GM06990 (cell line): ENCODE results near the gene GTF2A1L.

Source experiments
- DNase-seq: peaks from one replicate; pipeline ENCODE4 v3.0.0-alpha.2; 2011; ENCODE audit not compliant: insufficient read length; ENCODE audit errors: extremely low read depth
- H3K27me3 ChIP-seq: replicated peaks from 2 replicates; pipeline ENCODE4 v1.6.0; 2011; ENCODE audit warnings: low read length; ENCODE audit not compliant: control insufficient read depth, insufficient read depth
- H3K36me3 ChIP-seq: 2 replicates; pipeline ENCODE4 v1.5.1; 2011; ENCODE audit warnings: low read length; ENCODE audit not compliant: control insufficient read depth, insufficient read depth
- H3K4me3 ChIP-seq: replicated peaks from 2 replicates; pipeline ENCODE4 v1.5.1; 2011; ENCODE audit warnings: low read depth, mild to moderate bottlenecking, control low read depth, low read length
- CTCF ChIP-seq: IDR thresholded peaks from 2 replicates; pipeline ENCODE4 v1.5.1; 2011; ENCODE audit warnings: low read length, control low read depth, mild to moderate bottlenecking, inconsistent platforms; ENCODE audit not compliant: insufficient read depth, poor library complexity, severe bottlenecking

Gene GTF2A1L

GRCh38 chr2:48674933-48675332 lies 57.3 kb downstream of the GTF2A1L start:
- no peaks in the 10 kb centered on the region for H3K27me3 ChIP-seq
- no peak for DNase-seq
- no peaks in the 10 kb centered on the region for H3K36me3 ChIP-seq
- TF ChIP-seq CTCF = no peak
- no peak overlapping the region for H3K4me3 ChIP-seq

- no peak for TF ChIP-seq CTCF
- Histone ChIP-seq H3K27me3 (no peaks in the 10 kb centered on the region), H3K36me3 (no peaks in the 10 kb centered on the region), H3K4me3 (no peak overlapping the region)
- DNase-seq = no peak
These were observed 59.8 kb downstream of the GTF2A1L start for GRCh38 chr2:48677450-48677849.

GRCh38 chr2:48685126-48685525 lies 67.5 kb downstream of the GTF2A1L start:
- no peak for DNase-seq
- Histone ChIP-seq H3K4me3 (no peak overlapping the region), H3K27me3 (no peaks in the 10 kb centered on the region), H3K36me3 (no peaks in the 10 kb centered on the region)
- TF ChIP-seq CTCF = no peak

GRCh38 chr2:48691935-48692691 lies 74.5 kb downstream of the GTF2A1L start:
- DNase-seq = no peak
- no peaks in the 10 kb centered on the region for H3K27me3 ChIP-seq
- TF ChIP-seq CTCF = no peak
- no peaks in the 10 kb centered on the region for H3K36me3 ChIP-seq
- H3K4me3 ChIP-seq = no peak overlapping the region

- no peak for DNase-seq
- H3K4me3 ChIP-seq = no peak overlapping the region
- H3K27me3 ChIP-seq = no peaks in the 10 kb centered on the region
- no peaks in the 10 kb centered on the region for H3K36me3 ChIP-seq
- no peak for TF ChIP-seq CTCF
These were observed 75.4 kb downstream of the GTF2A1L start for GRCh38 chr2:48693066-48693465.

GRCh38 chr2:48693645-48694044 lies 76.0 kb downstream of the GTF2A1L start:
- Histone ChIP-seq H3K4me3 (no peak overlapping the region), H3K27me3 (no peaks in the 10 kb centered on the region), H3K36me3 (no peaks in the 10 kb centered on the region)
- TF ChIP-seq CTCF = no peak
- no peak for DNase-seq
